HepG2 (cell line): ENCODE measurements around the gene FNDC3B. TPM values are rescaled to one million over a fixed set of nuclear protein-coding genes. Genes with fewer than 3 reads are reported as not detected.

ENCODE experiments used
- AFF4 ChIP-seq: sonication (generic); formaldehyde crosslinking; IDR thresholded peaks from 2 replicates; pipeline ENCODE4 v1.4.0; 2020; ENCODE audit warnings: missing genetic modification reagents
- ARNT2 ChIP-seq: sonication (generic); formaldehyde crosslinking; IDR thresholded peaks from 2 replicates; pipeline ENCODE4 v1.8.0; 2022; ENCODE audit warnings: mild to moderate bottlenecking, low read depth, missing genetic modification reagents, moderate library complexity
- BRD4 ChIP-seq: sonication (generic); formaldehyde crosslinking; IDR thresholded peaks from 2 replicates; pipeline ENCODE4 v1.4.0; 2020; ENCODE audit warnings: missing genetic modification reagents
- HBP1 ChIP-seq: IDR thresholded peaks from 2 replicates; pipeline ENCODE4 v1.6.1; 2016; ENCODE audit warnings: low read depth, control low read depth
- HNRNPK ChIP-seq: fragments of 200-400 bp; formaldehyde crosslinking; IDR thresholded peaks from 2 replicates; pipeline ENCODE4 v1.6.1; 2018; ENCODE audit warnings: low read length, low read depth, moderate library complexity, mild to moderate bottlenecking; ENCODE audit not compliant: poor library complexity, severe bottlenecking
- HNRNPL ChIP-seq: fragments of 200-400 bp; formaldehyde crosslinking; IDR thresholded peaks from 2 replicates; pipeline ENCODE4 v1.6.1; 2017; ENCODE audit warnings: mild to moderate bottlenecking, low read depth, low read length
- KDM2A ChIP-seq: sonication (generic); formaldehyde crosslinking; IDR thresholded peaks from 2 replicates; pipeline ENCODE4 v1.4.0; 2020; ENCODE audit warnings: low read depth, missing genetic modification reagents, borderline replicate concordance
- MLLT10 ChIP-seq: sonication (generic); formaldehyde crosslinking; IDR thresholded peaks from 2 replicates; pipeline ENCODE4 v1.4.0; 2020; ENCODE audit warnings: missing genetic modification reagents
- POLR2G ChIP-seq: fragments of 200-400 bp; formaldehyde crosslinking; IDR thresholded peaks from 2 replicates; pipeline ENCODE4 v1.6.1; 2018; ENCODE audit warnings: mild to moderate bottlenecking, low read depth, low read length, moderate library complexity
- REXO4 ChIP-seq: sonication (generic); formaldehyde crosslinking; IDR thresholded peaks from 2 replicates; pipeline ENCODE4 v1.8.0; 2022; ENCODE audit warnings: missing genetic modification reagents, mild to moderate bottlenecking, borderline replicate concordance
- THAP11 ChIP-seq: IDR thresholded peaks from 2 replicates; pipeline ENCODE4 v1.6.1; 2016; ENCODE audit warnings: missing biosample characterization, missing genetic modification reagents
- U2AF2 ChIP-seq: fragments of 200-400 bp; formaldehyde crosslinking; IDR thresholded peaks from 2 replicates; pipeline ENCODE4 v1.6.1; 2017; ENCODE audit warnings: low read depth, mild to moderate bottlenecking, low read length
- ZFY ChIP-seq: sonication (generic); formaldehyde crosslinking; IDR thresholded peaks from 2 replicates; pipeline ENCODE4 v1.4.0; 2020; ENCODE audit warnings: missing genetic modification reagents
- ZNF367 ChIP-seq: sonication (generic); formaldehyde crosslinking; IDR thresholded peaks from 2 replicates; pipeline ENCODE4 v1.4.0; 2020; ENCODE audit warnings: missing genetic modification reagents, borderline replicate concordance
- ZNF430 ChIP-seq: sonication (generic); formaldehyde crosslinking; IDR thresholded peaks from 2 replicates; pipeline ENCODE4 v1.9.0; 2021; ENCODE audit warnings: mild to moderate bottlenecking, missing genetic modification reagents
- polyA plus RNA-seq, 8 experiments: library from polyadenylated mRNA; depleted of rRNA in 3 of 8; stranded (reverse) in 7 of 8; unstranded in 1 of 8; fragments of >200 nt; fragmentation: Illumina TruSeq in 4 of 8; extraction: Trizol in 4 of 8; gene quantifications; 2 replicates each; pipeline versions ENCODE4 v1.2.1 to v1.2.3, GENCODE V29; 2011 to 2016; ENCODE audit warnings: low read depth in 4 of 8, missing spikeins in 1 of 8, mixed read lengths in 1 of 8; ENCODE audit not compliant: insufficient read depth in 1 of 8
- total RNA-seq, 5 experiments: library from RNA; depleted of rRNA; stranded (reverse); fragments of >200 nt; fragmentation: Illumina TruSeq; extraction: Trizol; gene quantifications; 2 replicates each; pipeline ENCODE4 v1.2.3, GENCODE V29; 2016; ENCODE audit warnings: low read depth in 1 of 5

The FNDC3B gene
- total and polyA plus RNA-seq, 2 of the 13 experiments (the other 11 are each of a cell fraction or from before 2014, with no cell fraction given): 74.8 to 103 TPM

GRCh38 chr3:172040981-172041963 is 1.9 kb downstream of the FNDC3B start (continued):
- peak; percentile 59 for TF ChIP-seq POLR2G
- peak; percentile 87; the same call in 1 of the 2 replicates for TF ChIP-seq AFF4 (CRISPR knock-in tag)
- TF ChIP-seq REXO4: no peak
- peak; percentile 9 for TF ChIP-seq HNRNPK
- TF ChIP-seq BRD4 (CRISPR knock-in tag): peak; percentile 24; the same call in 1 of the 2 replicates
- TF ChIP-seq ZNF367: no peak
- peak; percentile 18 for TF ChIP-seq ZFY
- 0 out of 2 replicates have a peak, but pooled peaks have one; percentile 10 for TF ChIP-seq THAP11
- no peak for TF ChIP-seq HBP1 (CRISPR knock-in tag)
- TF ChIP-seq U2AF2: 0 out of 2 replicates have a peak, but pooled peaks have one; percentile 55
- 0 out of 2 replicates have a peak, but pooled peaks have one; percentile 11 for TF ChIP-seq ZNF430 (CRISPR knock-in tag)
- 0 out of 2 replicates have a peak, but pooled peaks have one; percentile 11 for TF ChIP-seq ARNT2 (CRISPR knock-in tag)
- 0 out of 2 replicates have a peak, but pooled peaks have one; percentile 4 for TF ChIP-seq KDM2A (CRISPR knock-in tag)
- 0 out of 2 replicates have a peak, but pooled peaks have one; percentile 17 for TF ChIP-seq MLLT10 (CRISPR knock-in tag)
- TF ChIP-seq HNRNPL: 0 out of 2 replicates have a peak, but pooled peaks have one; percentile 13
- TF ChIP-seq, all 625 proteins: peak for 16
